OCI-LY3 (cell line): ENCODE data around the gene ZBTB16.

Source experiments
- H2AFZ ChIP-seq: fragments of 200-600, 300-600 bp; shearing (Covaris generic); 2 replicates; pipeline ENCODE4 v1.6.0; 2014; ENCODE audit warnings: antibody characterized with exemption, low read depth, low read length
- H3K27ac ChIP-seq: fragments of 200-600, 300-600 bp; sonication (generic); 2 replicates; pipeline ENCODE4 v1.5.1; 2014; ENCODE audit warnings: mild to moderate bottlenecking, low read length, moderate library complexity, mixed read lengths
- H3K27me3 ChIP-seq: fragments of 200-600, 300-600 bp; sonication (generic); 2 replicates; pipeline ENCODE4 v1.6.1; 2014; ENCODE audit warnings: low read depth, low read length, mixed read lengths
- H3K36me3 ChIP-seq: fragments of 200-600, 300-600 bp; sonication (generic); replicated peaks from 2 replicates; pipeline ENCODE3; 2014; ENCODE audit warnings: low read depth, low read length, mixed read lengths
- H3K4me1 ChIP-seq: fragments of 300-600, 200-600 bp; sonication (generic); 2 replicates; pipeline ENCODE4 v1.6.1; 2014; ENCODE audit warnings: low read length, mixed read lengths
- H3K4me2 ChIP-seq: fragments of 200-600, 300-600 bp; sonication (generic); 2 replicates; pipeline ENCODE4 v1.6.1; 2014; ENCODE audit warnings: low read length, mixed read lengths
- H3K4me3 ChIP-seq: fragments of 300-600, 200-600 bp; sonication (generic); 2 replicates; pipeline ENCODE4 v1.5.1; 2014; ENCODE audit warnings: antibody characterized with exemption, mild to moderate bottlenecking, low read length, moderate library complexity
- H3K79me2 ChIP-seq: fragments of 300-600, 200-600 bp; shearing (Covaris generic); 2 replicates; pipeline ENCODE4 v1.6.1; 2014; ENCODE audit warnings: mild to moderate bottlenecking, low read length, mixed read lengths
- H3K9ac ChIP-seq: fragments of 300-600, 200-600 bp; shearing (Covaris generic); 2 replicates; pipeline ENCODE4 v1.6.0; 2014; ENCODE audit warnings: mild to moderate bottlenecking, low read length, moderate library complexity
- H3K9me3 ChIP-seq: fragments of 200-600, 300-600 bp; shearing (Covaris generic); 2 replicates; pipeline ENCODE4 v1.6.1; 2014; ENCODE audit warnings: low read length, mixed read lengths; ENCODE audit not compliant: insufficient read depth
- H4K20me1 ChIP-seq: fragments of 200-600, 300-600 bp; sonication (generic); 2 replicates; pipeline ENCODE4 v1.6.1; 2016; ENCODE audit warnings: low read length, mixed read lengths; ENCODE audit not compliant: insufficient read depth
- EZH2phosphoT487 ChIP-seq: fragments of 200-600 bp; shearing (Covaris generic); IDR thresholded peaks from 2 replicates; pipeline ENCODE4 v1.6.1; 2018; ENCODE audit warnings: antibody characterized with exemption, mixed run types, low read depth
- TF ChIP-seq, protein P1 (sequence below): fragments of 200-600, 300-600 bp; sonication (generic); IDR thresholded peaks from 2 replicates; pipeline ENCODE4 v1.5.1; 2014; ENCODE audit warnings: antibody characterized with exemption, low read length, low read depth

Gene ZBTB16

GRCh38 chr11:114026355-114026754 lies 33.2 kb upstream of the ZBTB16 start:
- Histone ChIP-seq H2AFZ (no peak overlapping the region), H3K4me2 (no peak overlapping the region), H3K27ac (no peak overlapping the region), H3K36me3 (no peaks in the 10 kb centered on the region), H3K4me3 (no peak overlapping the region), H3K9me3 (no peaks in the 10 kb centered on the region), H4K20me1 (no peaks in the 10 kb centered on the region), H3K9ac (no peak overlapping the region), H3K27me3 (peaks cover 46% of the 10 kb centered on the region), H3K79me2 (no peaks in the 10 kb centered on the region), H3K4me1 (no peaks in the 10 kb centered on the region)
- no peak for TF ChIP-seq EZH2phosphoT487
- TF ChIP-seq, protein P1, sequence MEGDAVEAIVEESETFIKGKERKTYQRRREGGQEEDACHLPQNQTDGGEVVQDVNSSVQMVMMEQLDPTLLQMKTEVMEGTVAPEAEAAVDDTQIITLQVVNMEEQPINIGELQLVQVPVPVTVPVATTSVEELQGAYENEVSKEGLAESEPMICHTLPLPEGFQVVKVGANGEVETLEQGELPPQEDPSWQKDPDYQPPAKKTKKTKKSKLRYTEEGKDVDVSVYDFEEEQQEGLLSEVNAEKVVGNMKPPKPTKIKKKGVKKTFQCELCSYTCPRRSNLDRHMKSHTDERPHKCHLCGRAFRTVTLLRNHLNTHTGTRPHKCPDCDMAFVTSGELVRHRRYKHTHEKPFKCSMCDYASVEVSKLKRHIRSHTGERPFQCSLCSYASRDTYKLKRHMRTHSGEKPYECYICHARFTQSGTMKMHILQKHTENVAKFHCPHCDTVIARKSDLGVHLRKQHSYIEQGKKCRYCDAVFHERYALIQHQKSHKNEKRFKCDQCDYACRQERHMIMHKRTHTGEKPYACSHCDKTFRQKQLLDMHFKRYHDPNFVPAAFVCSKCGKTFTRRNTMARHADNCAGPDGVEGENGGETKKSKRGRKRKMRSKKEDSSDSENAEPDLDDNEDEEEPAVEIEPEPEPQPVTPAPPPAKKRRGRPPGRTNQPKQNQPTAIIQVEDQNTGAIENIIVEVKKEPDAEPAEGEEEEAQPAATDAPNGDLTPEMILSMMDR: peak; percentile 20; the same call in 1 of the 2 replicates

GRCh38 chr11:114027391-114027790 lies 32.1 kb upstream of the ZBTB16 start:
- H3K9me3 ChIP-seq: no peaks in the 10 kb centered on the region
- H2AFZ ChIP-seq: no peak overlapping the region
- H3K4me1 ChIP-seq: no peaks in the 10 kb centered on the region
- H4K20me1 ChIP-seq: no peaks in the 10 kb centered on the region
- TF ChIP-seq EZH2phosphoT487: no peak
- TF ChIP-seq, protein P1: no peak
- H3K4me3 ChIP-seq: no peak overlapping the region
- no peaks in the 10 kb centered on the region for H3K36me3 ChIP-seq
- peaks cover 50% of the 10 kb centered on the region for H3K27me3 ChIP-seq
- H3K9ac ChIP-seq: no peak overlapping the region
- H3K79me2 ChIP-seq: no peaks in the 10 kb centered on the region
- H3K27ac ChIP-seq: no peak overlapping the region
- no peak overlapping the region for H3K4me2 ChIP-seq

- H4K20me1 ChIP-seq: no peaks in the 10 kb centered on the region
- TF ChIP-seq EZH2phosphoT487: no peak
- TF ChIP-seq, protein P1: peak; percentile 20; the same call in 1 of the 2 replicates
- H3K27ac ChIP-seq: no peak overlapping the region
- H3K4me2 ChIP-seq: no peak overlapping the region
- H3K9me3 ChIP-seq: no peaks in the 10 kb centered on the region
- H3K79me2 ChIP-seq: no peaks in the 10 kb centered on the region
- H3K27me3 ChIP-seq: peaks cover 50% of the 10 kb centered on the region
- no peaks in the 10 kb centered on the region for H3K36me3 ChIP-seq
- H3K4me1 ChIP-seq: no peaks in the 10 kb centered on the region
- no peak overlapping the region for H2AFZ ChIP-seq
- H3K9ac ChIP-seq: no peak overlapping the region
- no peak overlapping the region for H3K4me3 ChIP-seq
Measured at GRCh38 chr11:114027926-114028325, 31.6 kb upstream of the ZBTB16 start.

DNA sequence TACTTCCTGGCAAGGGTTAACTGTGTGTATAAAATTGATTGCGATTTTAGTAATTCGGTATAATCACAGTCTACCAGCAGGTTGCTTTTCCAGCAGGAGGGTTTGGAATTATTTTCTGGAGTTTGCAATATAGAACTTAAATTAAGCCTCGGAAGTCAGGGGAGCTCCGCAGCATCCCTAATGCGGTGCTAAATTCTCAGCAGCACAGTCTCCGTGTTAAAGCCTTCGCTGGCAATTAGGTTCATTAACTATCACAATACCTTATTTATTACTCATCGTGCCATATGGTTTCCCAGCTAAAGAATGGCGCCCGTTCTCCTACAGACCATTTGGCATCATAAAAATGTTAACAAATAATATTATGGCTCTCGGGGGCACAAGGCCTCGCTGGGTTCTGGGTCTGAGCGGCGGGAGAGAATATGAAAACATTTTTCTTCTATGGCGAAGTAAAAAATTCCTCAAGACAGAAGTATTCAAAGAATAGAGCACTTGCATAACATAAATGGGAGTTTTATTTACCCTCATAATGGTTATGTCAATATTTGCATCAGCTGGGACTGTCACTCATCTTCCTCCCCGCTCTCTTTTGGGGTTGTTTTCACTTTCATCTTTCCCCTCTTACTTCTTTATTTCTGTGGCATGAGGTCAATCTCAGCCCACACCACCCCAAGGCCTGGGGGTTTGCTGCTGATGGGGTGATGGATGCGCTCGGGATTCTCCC lies 28.1 kb upstream of the ZBTB16 start:
- Histone ChIP-seq H3K36me3 (no peaks in the 10 kb centered on the region), H3K9me3 (no peaks in the 10 kb centered on the region), H3K9ac (no peak overlapping the region), H3K27ac (no peak overlapping the region), H3K27me3 (peaks cover 37% of the 10 kb centered on the region), H2AFZ (no peak overlapping the region), H3K4me2 (no peak overlapping the region), H3K4me1 (no peaks in the 10 kb centered on the region), H3K79me2 (no peaks in the 10 kb centered on the region), H4K20me1 (no peaks in the 10 kb centered on the region), H3K4me3 (no peak overlapping the region)
- TF ChIP-seq, protein P1: no peak
- TF ChIP-seq EZH2phosphoT487: no peak
